Skeletal muscle cell (primary cell): ENCODE measurements around the gene CFDP1.

ENCODE experiments used
- DNase-seq: peaks from one replicate; pipeline ENCODE4 v3.0.0-alpha.2; 2010; ENCODE audit warnings: low read depth
- H3K4me3 ChIP-seq: 2 replicates; pipeline ENCODE4 v1.5.1; 2011; ENCODE audit warnings: low read depth, mild to moderate bottlenecking, control low read depth, low read length, moderate library complexity

The CFDP1 gene

GRCh38 chr16:75336521-75336920 lies 96.8 kb downstream of the CFDP1 start:
- no peak for DNase-seq
- no peak overlapping the region for H3K4me3 ChIP-seq

- no peak overlapping the region for H3K4me3 ChIP-seq
- no peak for DNase-seq
These were observed 99.6 kb downstream of the CFDP1 start for GRCh38 chr16:75333721-75334163.

- no peak overlapping the region for H3K4me3 ChIP-seq
- no peak for DNase-seq
These were observed 103.4 kb downstream of the CFDP1 start for GRCh38 chr16:75329943-75330342.

- no peak overlapping the region for H3K4me3 ChIP-seq
- no peak for DNase-seq
These were observed 107.0 kb downstream of the CFDP1 start for GRCh38 chr16:75326333-75326732.

GRCh38 chr16:75323933-75324332 lies 109.4 kb downstream of the CFDP1 start:
- DNase-seq, result no peak
- no peak overlapping the region for H3K4me3 ChIP-seq

GRCh38 chr16:75323198-75323597 lies 110.1 kb downstream of the CFDP1 start:
- no peak for DNase-seq
- no peak overlapping the region for H3K4me3 ChIP-seq

GRCh38 chr16:75322740-75323139 lies 110.6 kb downstream of the CFDP1 start:
- DNase-seq, result no peak
- H3K4me3 ChIP-seq, result no peak overlapping the region

GRCh38 chr16:75320435-75320834 lies 112.9 kb downstream of the CFDP1 start:
- DNase-seq, result no peak
- H3K4me3 ChIP-seq, result peak overlapping the region; percentile 26

- peak; percentile 72 for DNase-seq
- H3K4me3 ChIP-seq, result peak overlapping the region; percentile 26
These were observed 113.5 kb downstream of the CFDP1 start for GRCh38 chr16:75319513-75320411.

- DNase-seq, result no peak
These were observed 114.6 kb downstream of the CFDP1 start for GRCh38 chr16:75318737-75319136.

GRCh38 chr16:75317532-75317931 lies 115.8 kb downstream of the CFDP1 start:
- DNase-seq, result no peak
- no peak overlapping the region for H3K4me3 ChIP-seq

More at GRCh38 chr16:75318737-75319136, 114.6 kb downstream of the CFDP1 start:
- no peak overlapping the region for H3K4me3 ChIP-seq

GRCh38 chr16:75317101-75317522 lies 116.2 kb downstream of the CFDP1 start:
- DNase-seq, result no peak
- no peak overlapping the region for H3K4me3 ChIP-seq

- DNase-seq, result no peak
- no peak overlapping the region for H3K4me3 ChIP-seq
These were observed 117.6 kb downstream of the CFDP1 start for GRCh38 chr16:75315539-75316306.

- no peak for DNase-seq
- no peak overlapping the region for H3K4me3 ChIP-seq
These were observed 120.4 kb downstream of the CFDP1 start for GRCh38 chr16:75312875-75313274.

- H3K4me3 ChIP-seq, result no peak overlapping the region
- no peak for DNase-seq
These were observed 121.8 kb downstream of the CFDP1 start for GRCh38 chr16:75311383-75311938.

GRCh38 chr16:75310541-75310940 lies 122.8 kb downstream of the CFDP1 start:
- DNase-seq, result no peak

GRCh38 chr16:75309899-75310430 lies 123.3 kb downstream of the CFDP1 start:
- no peak for DNase-seq
- H3K4me3 ChIP-seq, result no peak overlapping the region

More at GRCh38 chr16:75310541-75310940, 122.8 kb downstream of the CFDP1 start:
- no peak overlapping the region for H3K4me3 ChIP-seq

GRCh38 chr16:75309156-75309555 lies 124.1 kb downstream of the CFDP1 start:
- H3K4me3 ChIP-seq, result no peak overlapping the region
- no peak for DNase-seq

GRCh38 chr16:75308011-75308410 lies 125.3 kb downstream of the CFDP1 start:
- no peak overlapping the region for H3K4me3 ChIP-seq
- DNase-seq, result no peak

GRCh38 chr16:75307506-75307905 lies 125.8 kb downstream of the CFDP1 start:
- no peak for DNase-seq
- no peak overlapping the region for H3K4me3 ChIP-seq
